ENCODE data around the gene GLUL.

GLUL gene

GRCh38 chr1:182391362-182392049 lies at the start of gene GLUL:
Gene GLUL (minus strand): TSS chr1:182391790. CDS start chr1:182388737, 3,053 bp downstream.
- DNase-seq: peak; percentile 96

- DNase-seq: no peak
Observed at GRCh38 chr1:182438326-182438725, 46.7 kb upstream of the GLUL start.

- DNase-seq: no peak
Observed at GRCh38 chr1:182433580-182433979, 42.0 kb upstream of the GLUL start.

- no peak for DNase-seq
Observed at GRCh38 chr1:182431278-182431677, 39.7 kb upstream of the GLUL start.

GRCh38 chr1:182430263-182431068 lies 38.9 kb upstream of the GLUL start:
- DNase-seq: no peak

GRCh38 chr1:182428043-182428442 lies 36.5 kb upstream of the GLUL start:
- DNase-seq: no peak

GRCh38 chr1:182426442-182427430 lies 35.1 kb upstream of the GLUL start:
- no peak for DNase-seq

- no peak for DNase-seq
Observed at GRCh38 chr1:182415789-182416188, 24.2 kb upstream of the GLUL start.

GRCh38 chr1:182413969-182414368 lies 22.4 kb upstream of the GLUL start:
- no peak for DNase-seq

GRCh38 chr1:182413486-182413885 lies 21.9 kb upstream of the GLUL start:
- no peak for DNase-seq

GRCh38 chr1:182410620-182411273 lies 19.2 kb upstream of the GLUL start:
- DNase-seq: no peak

GRCh38 chr1:182410138-182410537 lies 18.5 kb upstream of the GLUL start:
- DNase-seq: no peak

- DNase-seq: no peak
Observed at GRCh38 chr1:182408435-182409075, 17.0 kb upstream of the GLUL start.

GRCh38 chr1:182407724-182408123 lies 16.1 kb upstream of the GLUL start:
- no peak for DNase-seq

- peak; percentile 25 for DNase-seq
Observed at GRCh38 chr1:182406012-182406411, 14.4 kb upstream of the GLUL start.

- no peak for DNase-seq
Observed at GRCh38 chr1:182405578-182405977, 14.0 kb upstream of the GLUL start.

GRCh38 chr1:182404781-182405180 lies 13.2 kb upstream of the GLUL start:
- no peak for DNase-seq

GRCh38 chr1:182400567-182400966 lies 9.0 kb upstream of the GLUL start, which contains the start of gene TEDDM1:
Gene TEDDM1 (minus strand): TSS chr1:182400667. CDS start chr1:182400485, 182 bp downstream.
- no peak for DNase-seq

- no peak for DNase-seq
Observed at GRCh38 chr1:182397653-182398393, 6.2 kb upstream of the GLUL start.

- DNase-seq: no peak
Observed at GRCh38 chr1:182395906-182396305, 4.3 kb upstream of the GLUL start.
